ENCODE measurements around the gene ACBD6. TPM values are rescaled to one million over a fixed set of nuclear protein-coding genes. Genes with fewer than 3 reads are reported as not detected.

ACBD6 gene
- total and polyA plus RNA-seq, 2 of the 4 experiments (the other 2 are of a cell fraction) = 52.5 to 59.1 TPM

GRCh38 chr1:180428782-180429695 is 73.3 kb downstream of the ACBD6 start:
- Histone ChIP-seq H3K56ac (ENCODE audit: extremely low read depth, insufficient read depth, low read length) (no peak overlapping the region), H3K23ac (ENCODE audit: low read depth, low read length) (no peak overlapping the region), H2BK120ac (ENCODE audit: low read depth, low read length) (no peak overlapping the region), H3K9me1 (ENCODE audit: insufficient read depth, low read length) (0 out of 2 replicates have a peak, but pooled peaks cover 8% of the 10 kb centered on the region), H4K8ac (ENCODE audit: low read depth in 2 of 2, low read length in 2 of 2) (no peak overlapping the region), H3K4ac (ENCODE audit: low read depth, low read length) (no peak overlapping the region), H4K5ac (ENCODE audit: low read depth, low read length) (no peak overlapping the region), H3K27me3 (ENCODE audit: control insufficient read depth, insufficient read depth, low read length) (no peaks in the 10 kb centered on the region), H3K4me3 (ENCODE audit: insufficient read depth, low read depth, low read length) (no peak overlapping the region), H4K20me1 (ENCODE audit: insufficient read depth, low read length) (peaks cover 21% of the 10 kb centered on the region; the same call in 1 of the 2 replicates), H3K9me3 (ENCODE audit: control insufficient read depth, insufficient read depth, low read length) (no peaks in the 10 kb centered on the region), H3K4me2 (ENCODE audit: low read depth, low read length) (no peak overlapping the region), H3K14ac (replicated peaks; ENCODE audit: low read depth, low read length) (no peak overlapping the region), H2AK5ac (ENCODE audit: low read depth, low read length) (no peak overlapping the region), H2BK15ac (ENCODE audit: low read depth, low read length) (no peak overlapping the region), H2AFZ (replicated peaks; ENCODE audit: low read length, poor library complexity) (no peak overlapping the region), H3K9ac (ENCODE audit: low read depth, low read length) (no peak overlapping the region), H4K91ac (ENCODE audit: insufficient read depth, low read depth, low read length) (no peak overlapping the region), H3K4me1 (ENCODE audit: control insufficient read depth, insufficient read depth, low read length) (peaks cover 2% of the 10 kb centered on the region; the same call in 1 of the 2 replicates), H2AK9ac (replicated peaks; ENCODE audit: low read depth, low read length, poor library complexity) (no peak overlapping the region), H3K36me3 (ENCODE audit: control insufficient read depth, insufficient read depth, low read length) (no peaks in the 10 kb centered on the region), H2BK5ac (ENCODE audit: low read depth, low read length, poor library complexity, severe bottlenecking) (no peak overlapping the region), H2BK20ac (ENCODE audit: low read depth, low read length) (no peak overlapping the region), H3K27ac (ENCODE audit: insufficient read depth, low read length) (no peak overlapping the region), H3K79me1 (ENCODE audit: low read depth in 1 of 2, low read length in 2 of 2) (peaks cover 22 to 37% of the 10 kb centered on the region in 2 experiments), H3K18ac (ENCODE audit: low read depth, low read length) (no peak overlapping the region)
- dilution Hi-C loops (cut with HindIII; ENCODE audit: low sequenced_read_pairs, unreplicated experiment) (no loop called here), intact Hi-C loops (cut with micrococcal nuclease) (no loop called here), in situ Hi-C loops (cut with MboI; ENCODE audit: low sequenced_read_pairs) (no loop called here)
- WGBS, 2 experiments (ENCODE audit: extremely low coverage in 2 of 2, insufficient read length in 1 of 2) = no CpG with 5 or more reads among the region's 4 CpGs
- no peak for ATAC-seq (ENCODE audit: low read depth)
- no peak for DNase-seq
- CTCF ChIA-PET = no interaction called here
- POLR2A ChIA-PET (ENCODE audit: unreplicated experiment) = no interaction called here
- TF ChIP-seq CEBPB (IDR thresholded peaks at IDR 0.05; ENCODE audit: low read depth, low read length) (peak; percentile 52), CHD1 (IDR thresholded peaks at IDR 0.05; ENCODE audit: low read depth, low read length) (no peak)
- no TSS peak for BruUV-seq (replicated peaks)
